ENCODE measurements around the gene MDFIC. TPM values are rescaled to one million over a fixed set of nuclear protein-coding genes. Genes with fewer than 3 reads are reported as not detected.

Gene MDFIC
- total and polyA plus RNA-seq, 2 of the 4 experiments (the other 2 are of a cell fraction) = 16.9 to 35.0 TPM

DNA sequence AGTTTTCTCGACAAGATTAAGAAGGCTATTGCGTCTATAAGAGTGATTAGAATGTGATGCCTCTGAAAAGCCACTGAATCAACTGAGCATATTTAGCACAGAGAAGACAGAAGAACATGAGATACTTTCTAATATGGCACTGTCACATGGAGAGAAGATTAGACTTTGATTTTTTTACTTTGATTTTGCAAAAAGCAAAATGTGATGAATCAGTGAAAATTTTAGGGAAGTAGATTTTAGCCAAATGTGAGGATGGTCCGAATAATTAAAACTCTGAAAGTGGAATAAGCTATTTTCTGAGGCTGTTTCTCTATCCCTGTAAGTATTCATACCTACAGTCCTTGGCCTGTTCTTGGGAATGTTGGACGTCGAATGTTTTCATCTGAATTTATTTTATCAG, 11.8 kb downstream of the MDFIC start:
- Histone ChIP-seq H3K79me1 (ENCODE audit: low read depth in 1 of 2, low read length in 2 of 2) (peaks cover 25 to 44% of the 10 kb centered on the region in 2 experiments), H4K8ac (ENCODE audit: low read depth in 2 of 2, low read length in 2 of 2) (no peak overlapping the region), H3K4me3 (ENCODE audit: insufficient read depth, low read depth, low read length) (no peak overlapping the region), H3K9me3 (ENCODE audit: control insufficient read depth, insufficient read depth, low read length) (no peaks in the 10 kb centered on the region), H3K4me1 (ENCODE audit: control insufficient read depth, insufficient read depth, low read length) (peaks cover 5% of the 10 kb centered on the region; the same call in 1 of the 2 replicates), H2BK120ac (ENCODE audit: low read depth, low read length) (no peak overlapping the region), H3K27ac (ENCODE audit: insufficient read depth, low read length) (no peak overlapping the region), H2AK9ac (replicated peaks; ENCODE audit: low read depth, low read length, poor library complexity) (no peak overlapping the region), H2AK5ac (ENCODE audit: low read depth, low read length) (no peak overlapping the region), H4K91ac (ENCODE audit: insufficient read depth, low read depth, low read length) (no peak overlapping the region), H3K27me3 (ENCODE audit: control insufficient read depth, insufficient read depth, low read length) (no peaks in the 10 kb centered on the region), H3K18ac (ENCODE audit: low read depth, low read length) (no peak overlapping the region), H2BK5ac (ENCODE audit: low read depth, low read length, poor library complexity, severe bottlenecking) (no peak overlapping the region), H3K14ac (replicated peaks; ENCODE audit: low read depth, low read length) (no peak overlapping the region), H3K56ac (ENCODE audit: extremely low read depth, insufficient read depth, low read length) (no peak overlapping the region), H3K23ac (ENCODE audit: low read depth, low read length) (no peak overlapping the region), H3K4me2 (ENCODE audit: low read depth, low read length) (no peak overlapping the region), H2AFZ (replicated peaks; ENCODE audit: low read length, poor library complexity) (no peak overlapping the region), H2BK20ac (ENCODE audit: low read depth, low read length) (no peak overlapping the region), H4K20me1 (ENCODE audit: insufficient read depth, low read length) (peaks cover 6% of the 10 kb centered on the region; the same call in 1 of the 2 replicates), H2BK15ac (ENCODE audit: low read depth, low read length) (no peak overlapping the region), H3K9me1 (ENCODE audit: insufficient read depth, low read length) (peaks cover 3% of the 10 kb centered on the region), H4K5ac (ENCODE audit: low read depth, low read length) (no peak overlapping the region), H3K9ac (ENCODE audit: low read depth, low read length) (no peak overlapping the region), H3K4ac (ENCODE audit: low read depth, low read length) (no peak overlapping the region), H3K36me3 (ENCODE audit: control insufficient read depth, insufficient read depth, low read length) (peaks cover 2% of the 10 kb centered on the region; the same call in 1 of the 2 replicates)
- ChIA-PET CTCF (interaction anchor here (0.5 to 0.9 kb wide), 2 partner anchors 11 to 663 kb away, joined by 3 read pairs; no protein-coding TSS in a partner anchor), POLR2A (ENCODE audit: unreplicated experiment) (no interaction called here)
- intact Hi-C loops (cut with micrococcal nuclease) (no loop called here), in situ Hi-C loops (cut with MboI; ENCODE audit: low sequenced_read_pairs) (no loop called here), dilution Hi-C loops (cut with HindIII; ENCODE audit: low sequenced_read_pairs, unreplicated experiment) (no loop called here)
- no TSS peak for BruUV-seq (replicated peaks)
- WGBS, 2 experiments (ENCODE audit: extremely low coverage in 2 of 2, insufficient read length in 1 of 2) = no CpG with 5 or more reads among the region's 5 CpGs
- TF ChIP-seq CHD1 (IDR thresholded peaks at IDR 0.05; ENCODE audit: low read depth, low read length) (no peak), CEBPB (IDR thresholded peaks at IDR 0.05; ENCODE audit: low read depth, low read length) (no peak), MAFK (IDR thresholded peaks at IDR 0.05; ENCODE audit: low read depth, low read length) (peak; percentile 45; the same call in 1 of the 2 replicates), MXI1 (IDR thresholded peaks at IDR 0.05; ENCODE audit: borderline replicate concordance, low read depth, low read length) (no peak)
- ATAC-seq (ENCODE audit: low read depth) = no peak
- DNase-seq = no peak

Measured in IMR-90 (cell line).